Nephron progenitor cell (in vitro differentiated cells): Measurements from ENCODE around the gene PCBP2.
A peak's percentile ranks its signal among the peaks of the same experiment; 100 is the strongest.

Source experiments
- DNase-seq: peaks from one replicate; pipeline ENCODE4 v3.0.0; 2021
- H3K27ac Mint-ChIP-seq: 2 replicates; pipeline ENCODE4 v1.8.0; 2021; ENCODE audit warnings: mild to moderate bottlenecking, moderate library complexity, mixed read lengths
- H3K27me3 Mint-ChIP-seq: 2 replicates; pipeline ENCODE4 v1.8.0; 2021; ENCODE audit warnings: mild to moderate bottlenecking, low read depth, mixed read lengths; ENCODE audit not compliant: poor library complexity
- H3K36me3 Mint-ChIP-seq: 2 replicates; pipeline ENCODE4 v1.8.0; 2021; ENCODE audit warnings: low read depth, mixed read lengths
- H3K4me1 Mint-ChIP-seq: 2 replicates; pipeline ENCODE4 v1.8.0; 2021; ENCODE audit warnings: mixed read lengths
- H3K4me3 Mint-ChIP-seq: 2 replicates; pipeline ENCODE4 v1.8.0; 2021; ENCODE audit warnings: mild to moderate bottlenecking, moderate library complexity, mixed read lengths
- H3K9me3 Mint-ChIP-seq: 2 replicates; pipeline ENCODE4 v1.8.0; 2021; ENCODE audit warnings: mild to moderate bottlenecking, moderate library complexity, mixed read lengths
- CTCF ChIP-seq: fragments of 200-600 bp; sonication (generic); IDR thresholded peaks from 2 replicates; pipeline ENCODE4 v1.5.0; 2021; ENCODE audit warnings: antibody characterized with exemption

Gene PCBP2

DNA sequence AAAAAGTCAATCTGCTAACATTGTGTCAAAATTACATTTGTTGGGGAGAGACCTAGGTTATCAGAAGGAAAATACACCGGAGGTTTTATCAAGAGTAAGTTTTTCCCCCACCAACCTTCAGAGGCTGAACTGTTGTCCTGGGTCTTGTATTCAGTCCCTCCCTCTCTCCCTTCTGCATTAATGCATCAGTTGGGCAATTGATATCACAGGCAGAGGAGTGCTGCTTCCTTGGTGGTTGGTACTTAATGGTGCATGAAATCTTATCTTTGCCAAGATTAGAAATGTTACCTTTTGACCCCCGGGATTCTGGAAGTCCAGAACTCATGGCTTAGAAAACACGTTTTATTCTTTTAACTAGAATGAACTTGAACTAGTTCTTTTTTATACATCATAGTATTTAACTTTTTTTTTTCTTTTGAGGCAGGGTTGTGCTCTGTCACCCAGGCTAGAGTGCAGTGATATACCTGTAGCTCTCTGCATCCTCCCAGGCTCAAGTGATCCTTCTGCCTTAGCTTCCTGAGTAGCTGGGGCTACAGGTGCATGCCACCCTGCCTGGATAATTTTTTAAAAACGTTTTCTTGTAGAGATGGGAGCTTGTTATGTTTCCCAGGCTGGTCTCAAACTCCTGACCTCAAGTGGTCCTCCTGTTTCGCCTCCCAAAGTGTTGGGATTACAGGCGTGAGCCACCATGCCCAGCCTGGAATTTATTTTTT lies 4.9 kb downstream of the PCBP2 start:
- peak overlapping the region; percentile 36 for H3K4me3 Mint-ChIP-seq
- H3K36me3 Mint-ChIP-seq = peaks cover 80% of the 10 kb centered on the region

DNA sequence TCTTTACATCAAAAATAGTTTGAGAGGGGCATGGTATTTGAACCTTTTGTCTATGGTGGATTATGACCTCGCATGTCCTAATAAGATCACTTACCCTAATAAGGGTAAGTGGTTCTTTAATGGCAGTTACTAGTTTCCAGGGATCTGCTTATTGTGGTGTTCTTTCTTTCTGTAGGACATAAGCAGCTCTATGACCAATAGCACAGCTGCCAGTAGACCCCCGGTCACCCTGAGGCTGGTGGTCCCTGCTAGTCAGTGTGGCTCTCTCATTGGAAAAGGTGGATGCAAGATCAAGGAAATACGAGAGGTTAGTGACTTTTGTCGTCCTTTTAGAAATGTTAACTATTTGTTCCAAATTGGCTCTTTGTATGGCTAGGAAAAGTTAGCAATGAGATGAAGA lies 7.2 kb downstream of the PCBP2 start:
- no peaks in the 10 kb centered on the region for H3K27me3 Mint-ChIP-seq
- peaks cover 85% of the 10 kb centered on the region for H3K36me3 Mint-ChIP-seq
- DNase-seq = no peak
- peak overlapping the region; percentile 88 for H3K27ac Mint-ChIP-seq
- peak overlapping the region; percentile 9 for H3K4me3 Mint-ChIP-seq
- H3K9me3 Mint-ChIP-seq = no peaks in the 10 kb centered on the region
- H3K4me1 Mint-ChIP-seq = peaks cover 58% of the 10 kb centered on the region
- no peak for TF ChIP-seq CTCF

More for the DNA sequence above, 4.9 kb downstream of the PCBP2 start:
- no peak for DNase-seq
- TF ChIP-seq CTCF = no peak
- Mint-ChIP-seq H3K27ac (no peak overlapping the region), H3K27me3 (no peaks in the 10 kb centered on the region), H3K9me3 (no peaks in the 10 kb centered on the region), H3K4me1 (peaks cover 63% of the 10 kb centered on the region)

DNA sequence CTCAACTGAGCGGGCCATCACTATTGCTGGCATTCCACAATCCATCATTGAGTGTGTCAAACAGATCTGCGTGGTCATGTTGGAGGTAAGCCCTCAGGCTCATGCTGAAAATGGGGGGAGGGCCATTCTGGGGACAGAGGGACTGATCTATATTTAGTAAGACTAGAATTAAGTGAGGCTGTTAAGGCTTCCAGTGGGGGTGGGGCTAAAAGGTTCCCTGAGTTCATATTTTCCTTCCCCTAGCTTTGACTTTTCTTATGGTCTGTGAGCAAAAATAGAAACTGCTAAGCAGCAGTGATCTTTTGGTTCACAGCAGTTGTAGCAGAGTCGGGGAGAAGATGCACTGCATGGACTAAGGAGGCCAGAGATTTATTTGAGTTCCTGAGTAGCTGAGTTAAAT lies 9.2 kb downstream of the PCBP2 start:
- H3K27me3 Mint-ChIP-seq = no peaks in the 10 kb centered on the region
- no peak for TF ChIP-seq CTCF
- DNase-seq = no peak
- H3K36me3 Mint-ChIP-seq = peaks cover 77% of the 10 kb centered on the region
- peak overlapping the region; percentile 14 for H3K27ac Mint-ChIP-seq
- no peak overlapping the region for H3K4me3 Mint-ChIP-seq
- peaks cover 48% of the 10 kb centered on the region for H3K4me1 Mint-ChIP-seq
- no peaks in the 10 kb centered on the region for H3K9me3 Mint-ChIP-seq

GRCh38 chr12:53461591-53461990 lies 9.7 kb downstream of the PCBP2 start:
- Mint-ChIP-seq H3K27me3 (no peaks in the 10 kb centered on the region), H3K9me3 (no peaks in the 10 kb centered on the region), H3K36me3 (peaks cover 78% of the 10 kb centered on the region), H3K27ac (no peak overlapping the region), H3K4me1 (peaks cover 49% of the 10 kb centered on the region), H3K4me3 (no peak overlapping the region)
- DNase-seq = no peak
- TF ChIP-seq CTCF = no peak

- Mint-ChIP-seq H3K36me3 (peaks cover 86% of the 10 kb centered on the region), H3K27me3 (no peaks in the 10 kb centered on the region), H3K4me1 (peaks cover 44% of the 10 kb centered on the region), H3K4me3 (no peak overlapping the region), H3K9me3 (no peaks in the 10 kb centered on the region), H3K27ac (no peak overlapping the region)
- TF ChIP-seq CTCF = no peak
- no peak for DNase-seq
These were observed 11.0 kb downstream of the PCBP2 start for GRCh38 chr12:53462935-53463334.
